G401.6 (cell line): ENCODE data around the gene ETV5.
A peak's percentile ranks its signal among the peaks of the same experiment; 100 is the strongest.

Source experiments
- FAIRE-seq: peaks from 2 replicates; lab custom pipeline; 2012; peaks lifted over from hg19 to GRCh38; lab: Jason Lieb, UNC

Gene ETV5

DNA sequence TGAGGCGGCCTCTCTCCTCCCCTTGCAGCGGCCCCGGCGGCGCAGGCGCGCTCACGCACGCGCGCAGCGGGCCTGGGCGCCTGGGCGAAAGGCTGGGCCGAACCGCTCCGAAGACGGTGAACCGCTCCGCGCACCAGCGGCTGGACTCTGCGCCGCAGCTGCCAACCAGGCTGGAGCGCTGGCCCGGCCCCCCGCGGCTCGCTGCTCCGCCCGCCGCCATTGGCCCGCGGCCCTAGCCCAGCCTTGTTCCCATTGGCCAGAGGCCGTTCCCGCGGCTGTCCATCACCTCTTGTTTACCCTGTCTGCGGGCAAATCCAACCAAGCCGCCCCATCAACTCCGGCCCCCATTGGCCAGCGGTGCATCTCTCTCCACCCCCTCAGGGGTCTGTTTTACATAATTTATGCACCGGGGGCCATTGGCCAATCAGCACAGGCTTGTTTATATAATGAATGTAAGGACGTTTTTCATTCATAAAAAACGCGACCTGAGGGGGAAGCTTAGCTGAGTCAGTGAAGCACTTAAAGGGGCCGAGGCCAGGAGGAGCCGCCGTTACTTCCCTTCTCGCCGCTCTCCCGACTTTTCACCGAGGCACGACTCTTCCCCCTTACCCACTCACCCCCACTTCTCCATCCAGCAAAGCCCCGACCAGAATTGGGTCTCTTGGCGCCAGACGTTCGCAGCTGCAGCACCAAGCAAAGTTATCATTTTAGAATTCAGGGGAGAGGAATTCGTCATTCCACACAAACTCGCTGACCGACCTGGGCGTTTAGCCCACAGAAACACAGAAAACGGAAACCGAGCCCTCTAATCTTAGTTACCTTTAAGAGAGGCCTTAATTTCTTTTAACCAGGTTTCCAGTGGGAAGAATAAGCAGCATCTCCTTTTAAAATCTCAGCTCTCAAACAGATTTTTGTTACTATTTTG lies at the start of gene ETV5:
Gene ETV5, minus strand, starts transcription at position 149 of the 925 bp plus-strand sequence. CDS start 3,221 bp downstream, outside the sequence.
- FAIRE-seq = peak; percentile 98

- no peak for FAIRE-seq
Observed at GRCh38 chr3:186154641-186155040, 45.8 kb upstream of the ETV5 start.

DNA sequence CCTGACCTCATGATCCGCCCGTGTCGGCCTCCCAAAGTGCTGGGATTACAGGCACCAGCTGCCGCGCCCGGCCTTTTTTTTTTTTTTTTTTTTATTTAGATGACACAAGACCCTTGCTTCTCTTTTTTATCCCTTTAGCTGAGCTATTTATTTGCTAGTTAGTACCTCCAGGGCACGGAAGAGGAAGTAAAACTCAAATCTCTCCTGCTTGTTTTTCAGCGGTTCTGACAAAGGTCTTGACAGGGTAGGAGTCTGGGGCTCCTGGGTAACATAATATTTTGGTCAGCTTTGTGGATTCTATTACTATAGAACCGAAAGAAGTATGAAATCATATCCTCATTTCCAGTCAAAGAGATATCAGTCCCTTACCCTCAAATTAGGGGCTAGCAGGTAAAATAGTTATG lies 44.0 kb upstream of the ETV5 start:
- no peak for FAIRE-seq

GRCh38 chr3:186152361-186152798 lies 43.5 kb upstream of the ETV5 start:
- no peak for FAIRE-seq

DNA sequence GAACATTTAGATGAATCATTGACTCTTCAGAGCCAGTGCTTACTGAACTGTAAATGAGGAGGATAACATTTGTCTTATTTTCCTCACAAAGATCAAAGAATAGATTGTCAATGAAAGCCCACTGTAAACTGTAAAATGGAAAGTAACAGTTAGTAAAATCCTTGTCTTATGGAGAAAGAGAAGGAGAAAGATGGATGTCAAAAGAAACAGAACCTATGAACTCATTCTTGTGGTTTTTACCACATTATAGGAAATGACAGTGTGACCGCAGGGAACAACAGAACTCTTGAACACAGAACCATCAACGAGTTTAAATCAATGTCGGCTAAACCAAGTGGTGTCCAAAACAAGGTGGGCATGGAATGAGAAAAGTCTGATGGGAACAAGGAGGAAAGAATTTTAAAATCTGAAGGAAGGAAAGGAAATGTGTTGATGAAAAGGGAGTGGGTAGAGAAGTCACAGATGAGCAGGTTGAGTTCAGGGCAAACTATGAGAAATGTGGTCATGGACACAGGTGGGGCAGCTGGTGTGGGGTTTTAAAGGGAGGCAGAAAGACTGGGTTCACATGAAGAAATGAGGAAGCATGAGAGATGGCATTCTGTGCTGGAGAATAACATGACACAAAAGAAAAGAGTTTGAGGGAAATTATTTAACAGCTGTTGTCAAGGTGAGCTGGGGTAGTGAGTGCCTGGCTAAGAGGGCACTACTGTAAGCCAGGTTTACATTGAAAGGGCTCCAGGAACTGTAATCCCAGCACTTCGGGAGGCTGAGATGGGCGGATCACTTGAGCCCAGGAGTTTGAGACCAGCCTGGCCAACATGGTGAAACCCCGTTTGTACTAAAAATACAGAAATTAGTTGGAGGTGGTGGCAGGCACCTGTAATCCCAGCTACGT lies 42.4 kb upstream of the ETV5 start:
- FAIRE-seq = no peak

- no peak for FAIRE-seq
Observed at GRCh38 chr3:186150041-186150830, 41.3 kb upstream of the ETV5 start.

DNA sequence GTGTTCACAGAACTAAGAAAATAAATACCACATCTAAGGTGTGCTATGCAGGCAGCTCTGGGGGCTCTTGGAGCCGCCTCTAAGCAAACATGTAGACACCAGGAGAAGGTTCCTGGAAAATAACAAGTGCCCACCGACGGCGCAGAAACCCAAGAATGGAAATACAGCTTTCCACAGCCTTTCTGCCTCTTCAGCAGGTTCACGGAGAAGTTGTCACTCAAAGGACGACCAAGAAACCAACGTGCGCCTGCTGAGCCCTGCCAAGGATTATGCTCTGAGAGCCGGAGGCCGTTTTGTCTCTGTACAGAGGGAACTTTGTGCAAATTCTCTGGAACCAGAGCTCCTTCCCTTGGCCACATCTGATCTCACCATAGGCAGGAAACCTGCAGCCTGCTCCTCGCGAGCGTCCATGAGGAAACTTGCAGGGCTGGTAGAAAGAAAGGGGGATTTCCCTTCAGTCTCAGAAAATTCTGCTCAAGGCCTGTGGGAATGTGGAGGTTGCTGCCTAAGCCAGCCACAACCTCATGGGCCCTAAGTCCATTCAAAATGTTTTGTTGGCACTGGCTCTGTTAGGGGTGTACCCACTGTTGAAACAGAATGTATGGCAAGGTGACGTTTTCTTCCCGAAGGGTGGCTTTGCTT lies 40.6 kb upstream of the ETV5 start:
- no peak for FAIRE-seq

DNA sequence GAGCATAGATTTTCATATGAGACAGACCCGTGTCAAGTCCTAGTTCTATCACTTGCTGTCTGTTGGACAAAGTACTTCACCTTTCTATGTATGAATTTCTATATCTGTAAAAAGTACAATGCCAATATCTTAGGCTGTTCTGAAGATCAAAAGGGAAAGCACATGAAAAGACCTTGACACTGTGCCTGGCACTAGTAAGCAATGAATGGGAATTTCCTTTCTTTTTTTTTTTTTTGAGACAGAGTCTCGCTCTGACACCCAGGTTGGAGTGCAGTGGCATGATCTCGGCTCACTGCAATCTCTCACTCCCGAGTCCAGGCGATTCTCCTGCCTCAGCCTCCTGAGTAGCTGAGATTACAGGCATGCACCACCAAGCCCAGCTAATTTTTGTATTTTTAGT lies 35.4 kb upstream of the ETV5 start:
- FAIRE-seq = no peak

DNA sequence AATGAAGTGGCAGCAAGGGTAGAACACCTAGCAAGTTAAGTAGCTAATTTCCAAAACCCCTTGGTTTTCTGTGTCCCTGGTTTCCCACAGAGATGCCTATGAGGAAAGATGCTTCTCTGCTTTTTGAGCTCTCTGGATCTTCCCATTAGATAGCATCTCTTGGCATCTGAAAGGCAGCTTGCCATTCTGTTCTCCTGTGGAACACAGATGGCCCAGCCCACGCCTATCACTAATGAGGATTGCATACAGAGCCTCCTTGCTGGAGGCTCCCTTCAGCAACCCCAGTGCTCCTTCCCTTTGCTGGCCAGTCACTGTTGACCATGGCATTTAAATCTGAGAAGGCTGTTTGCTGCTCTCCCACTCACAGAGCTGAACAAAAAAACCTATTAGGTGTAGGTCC lies 34.4 kb upstream of the ETV5 start:
- no peak for FAIRE-seq

DNA sequence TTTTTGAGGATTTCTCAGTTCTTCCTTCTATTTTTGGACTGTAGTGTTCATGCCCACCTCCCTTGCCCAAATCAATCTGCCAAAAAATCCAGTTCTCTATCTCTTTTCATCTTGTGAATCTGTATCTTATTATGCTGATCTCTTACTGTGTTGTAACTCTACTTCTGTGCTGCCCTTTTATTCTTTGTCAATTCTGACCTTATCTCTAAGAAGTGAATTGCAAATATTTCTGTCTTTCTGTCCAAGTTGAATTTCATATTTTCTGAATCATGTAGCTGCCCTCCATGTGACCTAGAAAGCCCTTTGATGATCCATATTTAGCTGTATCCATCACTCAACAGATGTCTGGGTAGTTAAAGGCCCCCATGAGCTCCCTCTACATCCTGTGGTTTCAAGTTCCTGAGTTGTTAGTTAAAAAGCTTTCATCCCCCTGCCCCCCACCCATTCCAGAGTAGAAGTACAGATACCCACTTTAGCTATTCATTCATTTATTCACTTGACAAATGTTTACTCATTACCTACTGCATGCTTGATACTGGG lies 33.6 kb upstream of the ETV5 start:
- FAIRE-seq = no peak

DNA sequence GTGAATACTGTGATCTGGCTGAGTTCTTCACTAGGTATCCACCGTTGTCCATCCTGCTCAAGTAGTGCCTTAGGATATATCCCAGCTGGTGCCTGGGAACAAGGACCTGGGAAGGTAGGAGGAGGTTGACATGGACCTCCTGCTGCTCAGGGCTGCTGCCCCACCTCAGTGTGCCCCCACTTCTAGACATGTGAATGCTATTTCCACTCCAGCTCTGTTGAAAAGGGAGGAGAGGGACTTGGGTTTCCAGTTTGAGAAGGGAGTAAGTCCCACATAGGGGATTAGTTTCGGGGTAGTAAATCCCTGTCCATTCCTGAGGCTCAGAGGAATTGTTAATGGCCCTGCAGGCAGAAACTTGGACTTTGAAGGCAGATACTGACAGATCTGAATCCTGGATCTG lies 32.9 kb upstream of the ETV5 start:
- FAIRE-seq = no peak

GRCh38 chr3:186138272-186138981 lies 29.5 kb upstream of the ETV5 start:
- no peak for FAIRE-seq

DNA sequence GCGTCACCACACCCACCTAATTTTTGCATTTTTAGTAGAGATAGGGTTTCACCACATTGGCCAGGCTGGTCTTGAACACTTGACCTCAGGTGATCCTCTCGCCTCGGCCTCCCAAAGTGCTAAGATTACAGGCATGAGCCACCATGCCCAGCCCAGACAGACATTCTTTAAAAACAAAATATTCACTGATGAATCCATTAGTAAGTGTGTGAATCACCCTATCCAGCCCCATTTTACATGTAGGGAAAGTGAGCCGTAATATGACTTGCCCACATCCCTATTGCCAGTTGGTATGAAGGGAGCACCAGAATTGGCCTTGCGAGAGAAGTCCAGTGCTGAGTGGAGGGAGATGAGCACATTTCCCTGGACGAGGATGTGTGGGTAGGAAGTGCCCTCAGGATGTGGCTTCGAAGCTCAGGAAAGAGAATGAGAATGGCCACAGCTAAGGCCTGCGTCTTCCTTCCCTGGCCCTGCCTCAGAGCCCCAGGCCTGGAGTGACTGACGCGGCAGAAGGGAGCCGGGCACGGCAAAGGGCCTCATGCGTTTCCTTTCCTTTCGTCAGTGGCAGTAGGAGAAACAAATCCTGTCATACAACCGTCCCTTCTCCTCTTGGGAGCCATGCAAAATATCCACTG lies 28.3 kb upstream of the ETV5 start:
- FAIRE-seq = no peak

DNA sequence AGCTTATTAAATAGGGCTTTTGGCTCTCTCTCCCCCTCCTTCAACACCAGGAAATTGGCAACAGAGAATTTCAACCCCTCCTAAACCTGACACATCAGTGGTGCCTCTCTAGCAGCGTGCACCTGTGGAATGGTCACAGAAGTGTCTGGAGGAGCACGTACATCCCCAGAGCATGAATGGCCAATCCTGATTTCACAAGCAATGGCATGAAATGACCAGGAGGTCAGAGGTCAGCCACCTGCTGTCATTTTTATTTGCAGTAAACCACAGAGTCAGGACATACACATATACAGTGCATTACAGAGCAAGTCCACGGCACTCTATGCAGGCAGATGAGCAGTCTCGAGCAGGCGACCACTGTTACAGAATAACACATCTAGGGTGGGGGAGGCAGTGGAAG lies 25.1 kb upstream of the ETV5 start:
- no peak for FAIRE-seq

- no peak for FAIRE-seq
Observed at GRCh38 chr3:186132487-186132886, 23.6 kb upstream of the ETV5 start.

DNA sequence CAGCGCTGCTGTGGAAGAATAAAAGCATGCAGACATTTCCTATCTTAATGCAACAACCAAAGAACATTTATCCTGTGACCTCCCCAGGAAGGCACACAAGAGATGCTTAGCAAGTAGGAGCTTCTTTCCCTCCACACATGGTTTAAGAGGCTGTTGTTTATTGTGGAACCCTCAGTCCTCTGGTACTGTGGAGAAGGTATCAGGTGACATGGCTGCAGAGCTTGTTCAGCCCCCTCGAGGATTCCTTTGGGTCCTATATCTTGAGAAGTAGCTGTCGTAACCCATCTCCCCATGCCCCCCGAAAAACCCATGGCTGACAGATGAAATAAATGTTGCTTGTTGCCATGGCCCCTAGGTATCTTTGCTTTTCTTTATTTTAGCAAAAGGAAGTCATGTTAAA lies 20.3 kb upstream of the ETV5 start:
- FAIRE-seq = no peak

DNA sequence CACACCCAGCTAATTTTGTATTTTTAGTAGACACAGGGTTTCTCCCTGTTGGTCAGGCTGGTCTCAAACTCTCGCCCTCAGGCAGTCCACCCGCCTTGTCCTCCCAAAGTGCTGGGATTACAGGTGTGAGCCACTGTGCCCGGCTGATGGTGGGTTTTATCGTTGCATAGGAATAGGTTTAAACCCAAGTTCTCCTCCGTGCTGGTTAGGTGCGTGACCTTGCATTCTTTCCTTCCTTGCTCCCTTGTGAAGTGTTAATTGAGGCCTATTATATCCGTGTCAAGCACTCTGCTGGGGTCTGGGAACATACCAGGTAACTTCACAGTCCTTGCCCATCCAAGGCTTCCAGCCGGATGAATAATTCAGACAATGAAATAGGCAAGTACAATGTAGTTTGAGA lies 19.3 kb upstream of the ETV5 start:
- no peak for FAIRE-seq

- no peak for FAIRE-seq
Observed at GRCh38 chr3:186127463-186127862, 18.6 kb upstream of the ETV5 start.

GRCh38 chr3:186125118-186125517 lies 16.2 kb upstream of the ETV5 start:
- no peak for FAIRE-seq

GRCh38 chr3:186124592-186124991 lies 15.7 kb upstream of the ETV5 start:
- no peak for FAIRE-seq
